SU-DHL-6 (cell line): ENCODE data around the gene SACS.

Source experiments
- H2AFZ ChIP-seq: fragments of 200-600 bp; sonication (generic); 2 replicates; pipeline ENCODE4 v1.6.1; 2014; ENCODE audit warnings: low read depth, mild to moderate bottlenecking, moderate library complexity, mixed read lengths, antibody characterized with exemption, low read length; ENCODE audit not compliant: severe bottlenecking
- H3F3A ChIP-seq: fragments of 200-600 bp; shearing (Covaris generic); 2 replicates; pipeline ENCODE4 v1.6.0; 2016; ENCODE audit warnings: antibody characterized with exemption, mild to moderate bottlenecking; ENCODE audit not compliant: insufficient read depth
- H3K27ac ChIP-seq: fragments of 200-600 bp; sonication (generic); 2 replicates; pipeline ENCODE4 v1.5.1; 2016; ENCODE audit warnings: low read depth, mild to moderate bottlenecking, low read length, moderate library complexity, mixed read lengths
- H3K27me3 ChIP-seq: fragments of 200-600 bp; sonication (generic), shearing (Covaris generic); 2 replicates; pipeline ENCODE4 v1.6.0; 2014; ENCODE audit warnings: mild to moderate bottlenecking, low read length
- H3K36me3 ChIP-seq: fragments of 200-600 bp; sonication (generic); 2 replicates; pipeline ENCODE4 v1.6.1; 2014; ENCODE audit warnings: mild to moderate bottlenecking, low read length, mixed read lengths
- H3K4me2 ChIP-seq: fragments of 300-600, 200-600 bp; shearing (Covaris generic), sonication (generic); 2 replicates; pipeline ENCODE4 v1.6.0; 2014; ENCODE audit warnings: low read length, low read depth, mild to moderate bottlenecking; ENCODE audit not compliant: poor library complexity, severe bottlenecking
- H3K4me3 ChIP-seq: fragments of 200-600 bp; sonication (generic); 2 replicates; pipeline ENCODE4 v1.5.1; 2014; ENCODE audit warnings: antibody characterized with exemption, low read length, mild to moderate bottlenecking, mixed read lengths; ENCODE audit not compliant: insufficient read depth, poor library complexity, severe bottlenecking
- H3K79me2 ChIP-seq: fragments of 200-600 bp; sonication (generic); 2 replicates; pipeline ENCODE4 v1.6.1; 2014; ENCODE audit warnings: mild to moderate bottlenecking, low read length, moderate library complexity; ENCODE audit not compliant: insufficient read depth
- H3K9ac ChIP-seq: fragments of 200-600 bp; sonication (generic); 2 replicates; pipeline ENCODE4 v1.7.0; 2014; ENCODE audit warnings: mild to moderate bottlenecking, low read length
- H3K9me2 ChIP-seq: fragments of 200-600 bp; sonication (generic); replicated peaks from 2 replicates; pipeline ENCODE4 v1.6.1; 2014; ENCODE audit warnings: low read length; ENCODE audit not compliant: insufficient read depth
- H3K9me3 ChIP-seq: fragments of 200-600 bp; sonication (generic); 2 replicates; pipeline ENCODE4 v1.6.1; 2014; ENCODE audit warnings: low read length, mixed read lengths; ENCODE audit not compliant: insufficient read depth
- H4K20me1 ChIP-seq: fragments of 200-600 bp; sonication (generic); 2 replicates; pipeline ENCODE4 v1.6.1; 2014; ENCODE audit warnings: low read depth, mild to moderate bottlenecking, antibody characterized with exemption, low read length, moderate library complexity, mixed read lengths
- CTCF ChIP-seq: fragments of 200-600 bp; sonication (generic); IDR thresholded peaks from one replicate; pipeline ENCODE4 v1.5.1; 2017; ENCODE audit warnings: antibody characterized with exemption, mild to moderate bottlenecking, low read length, moderate library complexity; ENCODE audit not compliant: insufficient read depth, poor library complexity, severe bottlenecking
- EZH2phosphoT487 ChIP-seq: fragments of 200-600 bp; sonication (generic), shearing (Covaris generic); conservative IDR thresholded peaks from 2 replicates; pipeline ENCODE4 v1.6.1; 2018; ENCODE audit warnings: mild to moderate bottlenecking, antibody characterized with exemption, low read length, moderate library complexity, mixed read lengths

Gene SACS

GRCh38 chr13:23354520-23354919 lies 79.0 kb downstream of the SACS start:
- Histone ChIP-seq H3K27ac (no peak overlapping the region), H3K4me3 (no peak overlapping the region), H3K27me3 (no peaks in the 10 kb centered on the region), H3K4me2 (no peak overlapping the region), H3K79me2 (no peaks in the 10 kb centered on the region), H3K36me3 (peaks cover 5% of the 10 kb centered on the region; the same call in 1 of the 2 replicates), H4K20me1 (no peaks in the 10 kb centered on the region), H2AFZ (no peak overlapping the region), H3K9me3 (no peaks in the 10 kb centered on the region), H3K9me2 (no peaks in the 10 kb centered on the region), H3F3A (no peaks in the 10 kb centered on the region), H3K9ac (no peak overlapping the region)
- TF ChIP-seq EZH2phosphoT487 (no peak), CTCF (no peak)

GRCh38 chr13:23352161-23352560 lies 81.3 kb downstream of the SACS start:
- Histone ChIP-seq H2AFZ (no peak overlapping the region), H3K9me3 (no peaks in the 10 kb centered on the region), H3F3A (no peaks in the 10 kb centered on the region), H3K79me2 (no peaks in the 10 kb centered on the region), H3K27ac (no peak overlapping the region), H3K9me2 (no peaks in the 10 kb centered on the region), H3K4me2 (no peak overlapping the region), H4K20me1 (no peaks in the 10 kb centered on the region), H3K4me3 (no peak overlapping the region), H3K27me3 (no peaks in the 10 kb centered on the region), H3K9ac (no peak overlapping the region), H3K36me3 (peaks cover 5% of the 10 kb centered on the region; the same call in 1 of the 2 replicates)
- no peak for TF ChIP-seq CTCF
- TF ChIP-seq EZH2phosphoT487, result no peak

GRCh38 chr13:23350009-23350408 lies 83.5 kb downstream of the SACS start:
- no peaks in the 10 kb centered on the region for H4K20me1 ChIP-seq
- no peak overlapping the region for H3K4me3 ChIP-seq
- H3K27ac ChIP-seq, result no peak overlapping the region
- H3K79me2 ChIP-seq, result no peaks in the 10 kb centered on the region
- no peaks in the 10 kb centered on the region for H3K27me3 ChIP-seq
- peaks cover 5% of the 10 kb centered on the region; the same call in 1 of the 2 replicates for H3K36me3 ChIP-seq
- H3K4me2 ChIP-seq, result no peak overlapping the region
- TF ChIP-seq EZH2phosphoT487 (no peak), CTCF (no peak)
- no peaks in the 10 kb centered on the region for H3F3A ChIP-seq
- H3K9me3 ChIP-seq, result no peaks in the 10 kb centered on the region
- H2AFZ ChIP-seq, result no peak overlapping the region
- H3K9ac ChIP-seq, result no peak overlapping the region
- no peaks in the 10 kb centered on the region for H3K9me2 ChIP-seq
